Amniotic stem cell (primary cell): ENCODE data around the gene TRPM4.
A peak's percentile ranks its signal among the peaks of the same experiment; 100 is the strongest.
"Not testable (repeated sequence)": the region's sequence is repeated elsewhere in the genome, so short reads cannot be mapped to it uniquely, and the experiment has no call there.

ENCODE experiments used
- DNase-seq: peaks from one replicate; lab custom pipeline; 2025; lab: John Stamatoyannopoulos, UW

Gene TRPM4

DNA sequence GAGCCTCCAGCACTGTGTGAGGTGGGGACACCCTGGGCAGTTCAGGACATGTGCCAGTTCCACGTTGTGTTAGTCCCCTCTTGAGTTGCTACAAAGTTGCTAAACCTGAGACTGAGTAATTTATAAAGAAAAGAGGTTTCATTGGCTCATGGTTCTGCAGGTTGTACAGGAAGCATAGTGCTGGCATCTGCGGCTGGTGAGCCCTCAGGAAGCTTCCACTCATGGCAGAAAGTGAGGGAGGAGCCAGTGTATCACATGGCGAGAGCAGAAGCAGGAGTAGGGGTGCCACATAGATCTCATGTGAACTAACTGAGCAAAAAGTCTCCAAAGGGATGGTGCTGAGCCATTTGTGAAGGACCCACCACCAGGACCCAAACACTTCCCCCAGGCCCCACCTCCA, 33.2 kb downstream of the TRPM4 start:
- DNase-seq = no peak

GRCh38 chr19:49193822-49194394, 36.3 kb downstream of the TRPM4 start:
- DNase-seq = no peak

- DNase-seq = no peak
These were observed 36.8 kb downstream of the TRPM4 start for GRCh38 chr19:49194408-49194807.

DNA sequence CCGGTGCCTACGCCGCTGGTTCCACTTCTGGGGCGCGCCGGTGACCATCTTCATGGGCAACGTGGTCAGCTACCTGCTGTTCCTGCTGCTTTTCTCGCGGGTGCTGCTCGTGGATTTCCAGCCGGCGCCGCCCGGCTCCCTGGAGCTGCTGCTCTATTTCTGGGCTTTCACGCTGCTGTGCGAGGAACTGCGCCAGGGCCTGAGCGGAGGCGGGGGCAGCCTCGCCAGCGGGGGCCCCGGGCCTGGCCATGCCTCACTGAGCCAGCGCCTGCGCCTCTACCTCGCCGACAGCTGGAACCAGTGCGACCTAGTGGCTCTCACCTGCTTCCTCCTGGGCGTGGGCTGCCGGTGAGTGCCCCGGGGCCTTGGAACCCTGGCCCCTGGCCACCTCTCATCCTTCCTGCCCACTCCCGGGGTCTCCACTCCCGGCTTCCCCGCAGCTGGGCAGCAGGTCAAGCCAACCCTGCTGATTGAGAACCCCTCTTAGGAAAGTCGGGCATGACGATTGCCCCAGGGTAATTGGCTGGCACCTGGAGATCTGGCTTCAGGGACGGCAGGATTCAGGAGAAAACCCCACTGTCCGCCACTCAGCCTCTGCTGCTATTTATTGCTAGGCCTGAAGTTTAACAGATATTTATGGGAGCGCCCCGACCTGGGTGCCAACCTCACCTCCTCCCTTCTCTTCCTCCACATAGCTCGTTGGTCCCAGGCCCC, 39.1 kb downstream of the TRPM4 start:
- DNase-seq = no peak

DNA sequence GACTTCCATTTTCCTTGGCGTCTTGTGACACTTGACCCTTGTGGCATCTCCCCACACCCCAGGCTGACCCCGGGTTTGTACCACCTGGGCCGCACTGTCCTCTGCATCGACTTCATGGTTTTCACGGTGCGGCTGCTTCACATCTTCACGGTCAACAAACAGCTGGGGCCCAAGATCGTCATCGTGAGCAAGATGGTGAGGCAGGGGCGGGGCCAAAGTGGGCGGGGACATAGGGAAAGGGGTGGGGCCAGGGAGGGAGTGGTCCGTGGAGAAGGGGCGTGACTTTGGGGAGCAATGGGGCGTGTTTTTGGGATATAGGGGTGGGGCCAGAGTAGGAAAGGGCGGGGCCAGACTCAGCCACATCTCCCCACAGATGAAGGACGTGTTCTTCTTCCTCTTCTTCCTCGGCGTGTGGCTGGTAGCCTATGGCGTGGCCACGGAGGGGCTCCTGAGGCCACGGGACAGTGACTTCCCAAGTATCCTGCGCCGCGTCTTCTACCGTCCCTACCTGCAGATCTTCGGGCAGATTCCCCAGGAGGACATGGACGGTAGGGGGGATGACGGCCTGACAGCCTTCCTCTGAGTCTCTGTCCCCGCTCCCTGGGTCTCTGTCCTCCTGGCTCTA, 42.8 kb downstream of the TRPM4 start:
- DNase-seq = no peak

DNA sequence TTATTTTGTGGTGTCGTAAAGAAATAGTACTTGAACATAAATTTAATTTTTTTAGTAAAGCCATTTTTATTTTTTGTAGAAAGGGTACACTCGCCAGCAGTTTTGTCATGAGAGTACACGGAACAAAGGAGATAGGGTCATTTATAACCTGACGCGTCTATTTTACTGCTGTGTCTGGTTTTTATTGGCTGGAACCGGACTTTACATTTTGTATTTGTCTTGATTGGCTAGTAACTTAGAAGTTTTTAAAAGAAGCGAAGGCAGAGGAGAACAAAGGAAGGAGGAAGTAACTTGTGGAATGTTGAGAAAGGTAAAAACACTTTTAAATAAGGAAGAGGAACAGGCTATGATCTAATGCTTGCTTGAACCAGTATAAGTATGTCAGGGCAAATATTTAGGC, 43.5 kb downstream of the TRPM4 start:
- no peak for DNase-seq

DNA sequence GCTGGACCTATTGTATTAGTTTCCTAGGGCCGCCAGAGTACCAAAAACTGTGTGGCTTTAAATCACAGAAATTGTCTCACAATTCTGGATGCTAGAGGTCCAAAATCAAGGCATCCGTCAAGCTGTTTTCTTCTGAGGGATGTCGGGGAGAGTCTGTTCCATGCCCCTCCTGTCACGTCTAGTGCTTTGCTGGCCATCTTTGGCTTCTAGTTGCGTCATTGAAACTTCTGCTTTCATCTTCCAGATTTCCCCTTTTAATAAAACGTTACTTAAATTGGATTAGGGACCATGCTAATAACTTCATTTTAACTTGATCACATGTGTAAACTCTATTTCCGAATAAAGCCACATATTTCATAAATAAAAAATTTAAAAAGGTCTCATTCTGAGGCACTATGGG, 47.5 kb downstream of the TRPM4 start:
- DNase-seq = no peak

DNA sequence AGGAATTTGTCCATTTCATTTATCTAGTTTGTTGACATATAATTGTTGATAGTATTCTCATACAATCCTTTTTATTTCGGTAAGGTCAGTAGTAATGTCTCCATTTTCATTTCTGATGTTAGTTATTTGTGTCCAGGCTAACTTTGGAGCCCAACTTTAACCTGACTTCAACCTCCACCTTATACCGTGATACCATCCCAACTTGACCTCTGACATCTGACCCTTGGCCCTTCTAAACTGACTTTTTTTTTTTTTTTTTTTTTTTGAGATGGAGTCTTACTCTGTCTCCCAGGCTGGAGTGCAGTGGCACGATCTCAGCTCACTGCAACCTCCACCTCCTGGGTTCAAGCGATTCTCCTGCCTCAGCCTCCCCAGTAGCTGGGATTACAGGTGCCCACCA, 51.9 kb downstream of the TRPM4 start:
- not testable (repeated sequence) for DNase-seq

DNA sequence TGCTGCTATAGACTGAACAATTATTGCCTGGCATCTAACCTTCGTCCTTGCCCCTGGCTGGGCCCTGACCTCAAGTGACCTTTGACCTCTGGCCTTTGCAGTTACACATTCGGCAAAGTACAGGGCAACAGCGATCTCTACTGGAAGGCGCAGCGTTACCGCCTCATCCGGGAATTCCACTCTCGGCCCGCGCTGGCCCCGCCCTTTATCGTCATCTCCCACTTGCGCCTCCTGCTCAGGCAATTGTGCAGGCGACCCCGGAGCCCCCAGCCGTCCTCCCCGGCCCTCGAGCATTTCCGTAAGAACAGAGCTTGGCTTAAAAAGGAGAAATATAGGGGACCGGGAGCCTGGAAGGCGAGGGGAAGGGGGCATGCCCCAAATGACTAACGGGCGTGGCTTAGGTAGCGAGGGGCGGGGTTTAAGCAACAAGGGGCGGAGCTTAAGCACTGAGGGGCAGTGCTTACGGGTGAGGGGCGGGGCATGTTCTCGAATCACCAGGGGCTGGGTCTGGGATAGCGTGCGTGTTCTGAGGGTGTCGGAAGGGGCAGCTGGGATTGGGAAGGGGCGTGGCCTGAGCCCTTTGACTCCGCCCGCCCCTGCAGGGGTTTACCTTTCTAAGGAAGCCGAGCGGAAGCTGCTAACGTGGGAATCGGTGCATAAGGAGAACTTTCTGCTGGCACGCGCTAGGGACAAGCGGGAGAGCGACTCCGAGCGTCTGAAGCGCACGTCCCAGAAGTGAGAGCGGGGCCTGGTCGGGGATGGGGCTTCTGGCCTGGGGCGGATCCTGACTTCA, 52.7 kb downstream of the TRPM4 start:
- DNase-seq = no peak

- no peak for DNase-seq
These were observed 53.4 kb downstream of the TRPM4 start for GRCh38 chr19:49210901-49211451.

- DNase-seq = no peak
These were observed 54.6 kb downstream of the TRPM4 start for GRCh38 chr19:49212016-49212701.

- no peak for DNase-seq
These were observed 56.2 kb downstream of the TRPM4 start for GRCh38 chr19:49213791-49214190.

- no peak for DNase-seq
These were observed 57.1 kb downstream of the TRPM4 start for GRCh38 chr19:49214701-49215100.

DNA sequence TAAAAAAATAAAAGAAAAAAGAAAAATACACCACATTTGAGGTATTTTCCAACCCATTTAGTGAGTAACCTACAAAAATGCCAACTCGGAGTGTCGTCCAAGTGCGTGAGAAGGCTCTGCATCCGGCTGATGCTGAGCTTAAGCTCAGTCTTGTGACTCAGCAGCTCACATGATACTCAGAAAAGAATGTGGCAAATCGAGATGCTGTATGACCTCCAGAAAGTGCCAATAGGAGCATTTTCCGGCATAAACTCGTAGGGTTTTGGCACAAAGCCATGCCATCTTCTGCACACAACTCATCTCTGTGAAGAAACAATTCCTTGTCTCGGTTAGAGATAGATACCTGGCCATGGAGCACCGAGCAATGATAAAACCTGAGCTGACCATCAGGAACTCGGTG, 58.5 kb downstream of the TRPM4 start:
- no peak for DNase-seq

- DNase-seq = no peak
These were observed 59.8 kb downstream of the TRPM4 start for GRCh38 chr19:49217382-49217781.

DNA sequence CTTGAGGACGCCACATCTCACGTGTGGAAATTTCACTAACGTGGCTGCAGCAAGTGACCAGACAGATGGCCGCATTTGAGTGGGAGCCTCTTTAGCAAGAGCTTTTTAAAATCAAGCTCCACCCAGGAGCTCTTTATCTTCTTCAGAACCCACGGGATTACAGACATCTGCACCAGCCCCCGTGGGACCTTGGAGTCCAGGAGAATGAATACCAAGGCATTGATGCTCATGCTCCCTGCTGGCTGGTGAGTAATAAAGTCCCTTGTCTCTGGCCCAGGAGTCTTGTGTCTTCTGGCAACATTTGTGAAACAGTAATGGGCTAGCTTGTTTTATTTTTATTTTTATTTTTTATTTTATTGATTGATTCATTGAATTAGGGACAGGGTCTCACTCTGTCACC, 64.4 kb downstream of the TRPM4 start:
- no peak for DNase-seq

- no peak for DNase-seq
These were observed 64.9 kb downstream of the TRPM4 start for GRCh38 chr19:49222528-49222927.

DNA sequence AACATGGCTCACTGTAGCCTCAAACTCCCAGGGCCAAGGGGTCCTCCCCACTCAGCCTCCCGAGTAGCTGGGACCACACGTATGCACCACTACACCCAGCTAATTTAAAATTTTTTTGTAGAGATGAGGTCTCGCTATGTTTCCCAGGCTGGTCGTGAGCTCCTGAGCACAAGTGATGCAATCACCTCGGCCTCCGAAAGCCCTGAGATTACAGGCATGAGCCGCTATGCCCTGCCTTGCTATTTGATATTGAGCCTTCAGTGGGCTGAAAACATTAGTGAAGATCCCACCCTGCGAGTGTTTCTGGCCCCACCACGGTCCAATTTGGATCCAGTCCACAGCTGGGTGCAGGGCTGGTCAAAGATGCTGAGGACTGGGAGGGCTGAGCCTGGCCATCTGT, 65.9 kb downstream of the TRPM4 start:
- DNase-seq = no peak

DNA sequence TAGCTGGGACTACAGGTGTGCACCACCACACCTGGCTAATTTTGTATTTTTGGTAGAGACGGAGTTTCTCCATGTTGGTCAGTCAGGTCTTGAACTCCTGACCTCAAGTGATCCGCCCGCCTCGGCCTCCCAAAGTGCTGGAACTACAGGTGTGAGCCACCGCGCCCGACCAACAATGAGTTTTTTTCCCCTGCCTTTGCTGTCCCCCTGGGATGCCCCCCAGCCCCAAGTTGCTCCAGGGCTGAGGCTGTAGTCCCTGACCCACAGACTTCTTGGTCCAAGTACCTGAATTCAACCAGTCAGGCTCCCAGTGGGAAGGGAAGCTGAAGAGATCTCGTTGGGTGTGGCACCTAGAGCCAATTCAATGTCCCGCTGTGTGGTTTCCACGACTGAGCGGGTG, 66.8 kb downstream of the TRPM4 start:
- not testable (repeated sequence) for DNase-seq

DNA sequence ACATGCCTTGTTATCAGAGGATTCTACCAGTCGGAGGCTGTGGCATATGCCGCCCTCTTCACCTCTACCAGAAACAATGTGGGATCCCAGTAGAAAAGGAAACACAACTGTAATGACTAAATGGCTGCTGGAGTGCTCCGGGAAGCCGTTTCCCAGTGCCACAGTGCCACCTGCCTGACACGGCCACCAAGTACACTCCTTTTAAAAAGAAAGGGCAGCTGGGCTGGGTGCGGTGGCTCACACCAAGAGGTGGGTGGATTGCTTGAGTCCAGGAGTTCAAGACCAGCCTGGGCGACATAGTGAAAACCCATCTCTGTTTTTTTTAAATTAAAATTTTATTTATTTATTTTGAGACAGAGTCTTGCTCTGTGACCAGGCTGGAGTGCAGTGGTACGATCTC, 67.3 kb downstream of the TRPM4 start:
- DNase-seq = peak; percentile 16

GRCh38 chr19:49229416-49229815, 71.8 kb downstream of the TRPM4 start:
- DNase-seq = no peak

- DNase-seq = no peak
These were observed 73.8 kb downstream of the TRPM4 start for GRCh38 chr19:49231389-49231788.
